ENCODE results near the gene TRIM63. TPM values are rescaled to one million over a fixed set of nuclear protein-coding genes. Genes with fewer than 3 reads are reported as not detected.
A peak's percentile ranks its signal among the peaks of the same experiment; 100 is the strongest.

The TRIM63 gene
- total RNA-seq, 1 experiment from 2014 or later, result 118 TPM

- in situ Hi-C loops (cut with HindIII; ENCODE audit: low pct_unique_long_range_greater_than_20kb, low sequenced_read_pairs), result no loop called here
- no peak for DNase-seq (ENCODE audit: low read depth, low spot score)
These were observed 2.5 kb upstream of the TRIM63 start for GRCh38 chr1:26069941-26070295.

GRCh38 chr1:26066857-26067256 is 573 bp downstream of the TRIM63 start:
- no peak for DNase-seq (ENCODE audit: low read depth, low spot score)
- in situ Hi-C loops (cut with HindIII; ENCODE audit: low pct_unique_long_range_greater_than_20kb, low sequenced_read_pairs), result no loop called here

GRCh38 chr1:26066160-26066559 is 1.3 kb downstream of the TRIM63 start:
- no peak for DNase-seq (ENCODE audit: low read depth, low spot score)
- in situ Hi-C loops (cut with HindIII; ENCODE audit: low pct_unique_long_range_greater_than_20kb, low sequenced_read_pairs), result no loop called here

- in situ Hi-C loops (cut with HindIII; ENCODE audit: low pct_unique_long_range_greater_than_20kb, low sequenced_read_pairs), result no loop called here
- no peak for DNase-seq (ENCODE audit: low read depth, low spot score)
These were observed 2.9 kb downstream of the TRIM63 start for GRCh38 chr1:26064553-26064952.

GRCh38 chr1:26060832-26061574 is 6.4 kb downstream of the TRIM63 start:
- in situ Hi-C loops (cut with HindIII; ENCODE audit: low pct_unique_long_range_greater_than_20kb, low sequenced_read_pairs), result no loop called here
- no peak for DNase-seq (ENCODE audit: low read depth, low spot score)

GRCh38 chr1:26059906-26060305 is 7.5 kb downstream of the TRIM63 start:
- in situ Hi-C loops (cut with HindIII; ENCODE audit: low pct_unique_long_range_greater_than_20kb, low sequenced_read_pairs), result no loop called here
- DNase-seq (ENCODE audit: low read depth, low spot score), result no peak

- no peak for DNase-seq (ENCODE audit: low read depth, low spot score)
- in situ Hi-C loops (cut with HindIII; ENCODE audit: low pct_unique_long_range_greater_than_20kb, low sequenced_read_pairs), result no loop called here
These were observed 9.3 kb downstream of the TRIM63 start for GRCh38 chr1:26058052-26058595.

GRCh38 chr1:26057189-26057588 is 10.2 kb downstream of the TRIM63 start:
- no peak for DNase-seq (ENCODE audit: low read depth, low spot score)
- in situ Hi-C loops (cut with HindIII; ENCODE audit: low pct_unique_long_range_greater_than_20kb, low sequenced_read_pairs), result no loop called here

GRCh38 chr1:26055041-26055440 is 12.4 kb downstream of the TRIM63 start:
- DNase-seq (ENCODE audit: low read depth, low spot score), result no peak
- in situ Hi-C loops (cut with HindIII; ENCODE audit: low pct_unique_long_range_greater_than_20kb, low sequenced_read_pairs), result no loop called here

- no peak for DNase-seq (ENCODE audit: low read depth, low spot score)
- in situ Hi-C loops (cut with HindIII; ENCODE audit: low pct_unique_long_range_greater_than_20kb, low sequenced_read_pairs), result no loop called here
These were observed 13.5 kb downstream of the TRIM63 start for GRCh38 chr1:26053718-26054560.

GRCh38 chr1:26050248-26050640 is 17.2 kb downstream of the TRIM63 start:
- in situ Hi-C loops (cut with HindIII; ENCODE audit: low pct_unique_long_range_greater_than_20kb, low sequenced_read_pairs), result no loop called here
- no peak for DNase-seq (ENCODE audit: low read depth, low spot score)

- in situ Hi-C loops (cut with HindIII; ENCODE audit: low pct_unique_long_range_greater_than_20kb, low sequenced_read_pairs), result no loop called here
- peak; percentile 78 for DNase-seq (ENCODE audit: low read depth, low spot score)
These were observed 17.7 kb downstream of the TRIM63 start for GRCh38 chr1:26049531-26050247.

- in situ Hi-C loops (cut with HindIII; ENCODE audit: low pct_unique_long_range_greater_than_20kb, low sequenced_read_pairs), result no loop called here
- DNase-seq (ENCODE audit: low read depth, low spot score), result no peak
These were observed 20.1 kb downstream of the TRIM63 start for GRCh38 chr1:26047278-26047874.

- in situ Hi-C loops (cut with HindIII; ENCODE audit: low pct_unique_long_range_greater_than_20kb, low sequenced_read_pairs), result no loop called here
- DNase-seq (ENCODE audit: low read depth, low spot score), result no peak
These were observed 21.0 kb downstream of the TRIM63 start for GRCh38 chr1:26046246-26047095.

- in situ Hi-C loops (cut with HindIII; ENCODE audit: low pct_unique_long_range_greater_than_20kb, low sequenced_read_pairs), result no loop called here
These were observed 21.6 kb downstream of the TRIM63 start, which contains the start of gene SLC30A2 for GRCh38 chr1:26045722-26046245. Gene SLC30A2 (minus strand): TSS chr1:26046118. CDS start chr1:26045896, 222 bp downstream.

GRCh38 chr1:26044971-26045721 is 22.3 kb downstream of the TRIM63 start:
- no peak for DNase-seq (ENCODE audit: low read depth, low spot score)
- in situ Hi-C loops (cut with HindIII; ENCODE audit: low pct_unique_long_range_greater_than_20kb, low sequenced_read_pairs), result no loop called here

More at GRCh38 chr1:26045722-26046245, 21.6 kb downstream of the TRIM63 start, which contains the start of gene SLC30A2:
- no peak for DNase-seq (ENCODE audit: low read depth, low spot score)
